ENCODE results near the gene H2AZ2. TPM values are rescaled to one million over a fixed set of nuclear protein-coding genes. Genes with fewer than 3 reads are reported as not detected.
A peak's percentile ranks its signal among the peaks of the same experiment; 100 is the strongest.
"Not testable (repeated sequence)": the region's sequence is repeated elsewhere in the genome, so short reads cannot be mapped to it uniquely, and the experiment has no call there.

H2AZ2 gene
- polyA plus RNA-seq, 5 donors = 178 to 285 (median 226) TPM

- DNase-seq = no peak
Observed at GRCh38 chr7:44875241-44875640, 27.4 kb upstream of the H2AZ2 start.

DNA sequence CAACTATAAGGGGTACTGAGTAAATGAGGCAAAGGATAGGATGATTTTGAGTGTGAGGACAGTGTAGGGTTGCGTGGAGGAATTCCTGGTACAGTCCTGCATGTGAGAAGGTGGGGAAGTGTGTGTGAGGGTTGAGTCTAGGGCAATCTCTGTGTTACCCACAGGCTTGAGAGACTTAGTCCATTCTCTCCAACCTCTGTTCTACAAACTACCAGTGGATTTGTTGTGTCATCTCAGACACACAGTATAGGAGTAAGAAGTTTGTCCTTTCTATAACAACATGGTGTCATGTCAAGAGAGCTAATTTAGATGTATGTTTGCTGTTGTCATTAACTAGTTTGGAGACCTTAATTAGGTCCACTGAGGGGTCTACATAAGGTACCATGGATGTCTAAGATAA lies 24.9 kb upstream of the H2AZ2 start:
- no peak for DNase-seq

- not testable (repeated sequence) for DNase-seq
Observed at GRCh38 chr7:44871918-44872317, 24.0 kb upstream of the H2AZ2 start.

GRCh38 chr7:44870780-44871179 lies 22.9 kb upstream of the H2AZ2 start:
- DNase-seq = not testable (repeated sequence)

- DNase-seq = not testable (repeated sequence)
Observed at GRCh38 chr7:44870336-44870735, 22.4 kb upstream of the H2AZ2 start.

GRCh38 chr7:44867073-44867995 lies 19.4 kb upstream of the H2AZ2 start:
- no peak for DNase-seq

GRCh38 chr7:44861949-44862348 lies 14.1 kb upstream of the H2AZ2 start:
- not testable (repeated sequence) for DNase-seq

GRCh38 chr7:44858161-44858560 lies 10.3 kb upstream of the H2AZ2 start:
- DNase-seq = no peak

GRCh38 chr7:44854644-44855364 lies 6.9 kb upstream of the H2AZ2 start:
- no peak for DNase-seq

DNA sequence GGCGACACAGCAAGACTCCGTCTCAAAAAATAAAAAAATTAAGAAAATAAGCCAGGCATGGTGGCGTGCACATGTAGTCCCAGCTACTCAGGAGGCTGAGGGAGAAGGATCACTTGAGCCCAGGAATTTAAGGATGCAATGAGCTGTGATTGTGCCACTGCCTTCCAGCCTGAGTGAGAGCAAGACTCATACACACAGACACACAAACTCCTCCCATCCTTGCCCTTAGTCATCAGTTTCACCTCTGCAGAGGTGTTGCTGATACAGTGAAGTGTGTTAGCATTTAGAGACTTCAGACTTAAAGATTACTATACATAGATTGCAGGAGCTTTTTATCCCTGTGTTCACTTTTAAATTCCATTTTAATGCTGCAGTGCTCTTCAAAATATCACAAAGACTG lies 5.5 kb upstream of the H2AZ2 start:
- DNase-seq = no peak

DNA sequence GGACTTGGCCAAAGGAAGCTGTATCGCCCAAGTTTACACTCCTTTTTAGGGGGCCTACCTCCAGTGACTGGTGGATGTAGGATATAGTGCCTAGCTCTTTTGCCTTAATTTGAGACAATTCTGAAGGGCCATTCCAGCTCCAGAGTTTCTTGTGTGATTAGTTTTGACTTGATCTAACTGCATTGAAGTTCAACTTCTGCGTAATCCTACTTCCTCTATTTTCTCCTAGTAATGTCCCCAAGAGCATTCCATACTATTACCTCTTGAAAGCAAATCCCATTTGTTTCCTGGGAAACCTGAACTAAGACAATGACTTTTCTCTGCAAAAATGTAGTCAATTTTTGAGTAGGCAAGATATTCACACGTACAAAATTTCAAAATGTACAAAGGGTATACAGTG lies 4.7 kb upstream of the H2AZ2 start:
- no peak for DNase-seq

- DNase-seq = no peak
Observed at GRCh38 chr7:44849885-44850544, 2.1 kb upstream of the H2AZ2 start.

DNA sequence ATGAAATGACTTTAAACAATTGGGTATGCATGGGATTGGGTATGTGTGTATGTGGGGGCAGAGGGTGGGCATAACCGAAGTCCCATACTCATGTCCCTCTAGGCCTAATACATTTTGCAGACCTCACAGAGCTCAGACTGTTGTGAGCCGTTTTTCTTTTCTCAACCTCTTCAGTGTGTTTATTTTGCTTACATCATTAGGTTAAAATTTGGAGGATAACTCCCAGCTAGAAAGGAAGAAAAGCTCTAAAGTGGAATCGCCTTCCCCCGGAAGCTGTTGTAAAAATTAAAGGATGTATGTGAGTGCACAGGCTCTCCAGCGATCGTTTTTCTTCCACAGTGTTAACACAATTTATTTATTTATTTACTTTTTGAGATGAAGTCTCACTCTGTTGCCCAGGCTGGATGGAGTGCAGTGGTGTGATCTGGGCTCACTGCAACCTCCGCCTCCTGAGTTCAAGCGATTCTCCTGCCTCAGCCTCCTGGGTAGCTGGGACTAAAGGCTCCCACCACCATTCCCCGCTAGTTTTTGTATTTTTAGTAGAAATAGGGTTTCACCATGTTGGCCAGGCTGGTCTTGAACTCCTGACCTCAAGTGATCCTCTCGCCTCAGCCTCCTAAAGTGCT lies 1.5 kb upstream of the H2AZ2 start:
- no peak for DNase-seq

- DNase-seq = peak; percentile 89 to 90
Observed at GRCh38 chr7:44847509-44847919, 373 bp downstream of the H2AZ2 start.

DNA sequence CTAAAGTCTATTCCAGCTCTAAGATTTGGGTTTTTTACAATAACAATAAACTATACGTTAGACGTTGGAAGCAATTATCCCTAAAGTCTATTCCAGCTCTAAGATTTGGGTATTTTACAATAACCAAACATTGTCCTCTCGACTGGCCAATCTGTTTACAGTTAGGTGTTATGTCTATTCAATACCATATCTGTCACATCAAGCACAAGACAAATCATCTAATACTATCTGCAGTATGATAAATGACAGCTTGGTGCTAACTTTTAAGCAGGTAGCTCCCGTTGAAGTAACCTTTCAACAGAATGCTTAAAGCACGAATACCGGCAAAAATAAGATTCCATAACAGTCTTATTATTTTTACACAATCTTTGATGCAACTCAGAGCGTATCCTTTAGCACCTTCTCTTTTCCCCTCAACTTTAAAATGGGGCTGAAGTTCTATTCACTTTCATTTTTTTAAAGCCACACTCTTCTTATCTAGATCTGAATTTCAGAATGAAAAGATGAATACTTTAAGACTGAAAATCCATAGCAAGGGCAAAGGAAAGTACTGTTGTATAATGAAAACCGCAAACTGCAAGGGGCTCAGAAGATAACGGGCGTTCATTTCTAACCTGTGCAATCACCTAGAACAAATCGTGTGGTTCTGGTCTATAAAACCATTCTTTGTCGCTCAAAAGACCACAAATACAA lies 925 bp downstream of the H2AZ2 start:
- DNase-seq = no peak

- not testable (repeated sequence) for DNase-seq
Observed at GRCh38 chr7:44846390-44846789, 1.5 kb downstream of the H2AZ2 start.

DNA sequence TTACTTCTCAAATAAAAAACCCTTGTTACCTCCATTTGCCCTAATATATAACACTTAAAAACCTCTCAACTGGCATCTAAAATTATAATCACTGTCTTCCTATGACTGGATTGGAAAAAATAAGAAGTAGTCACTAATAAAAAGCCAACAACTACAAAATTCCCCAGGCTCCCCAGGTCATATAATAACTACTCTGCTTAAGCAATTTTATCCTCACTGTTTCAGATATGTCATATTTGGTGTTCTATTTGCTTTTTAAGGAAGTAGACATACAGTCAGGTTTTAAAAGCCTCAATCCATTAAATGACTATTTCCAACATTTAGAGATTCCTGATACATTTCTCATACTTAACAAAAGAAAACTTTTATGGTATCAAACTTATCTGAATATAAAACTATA lies 2.4 kb downstream of the H2AZ2 start:
- DNase-seq = no peak

GRCh38 chr7:44843440-44843839 lies 4.4 kb downstream of the H2AZ2 start:
- DNase-seq = not testable (repeated sequence)

- not testable (repeated sequence) for DNase-seq
Observed at GRCh38 chr7:44842675-44843074, 5.2 kb downstream of the H2AZ2 start.

- no peak for DNase-seq
Observed at GRCh38 chr7:44838751-44839150, 9.1 kb downstream of the H2AZ2 start.

DNA sequence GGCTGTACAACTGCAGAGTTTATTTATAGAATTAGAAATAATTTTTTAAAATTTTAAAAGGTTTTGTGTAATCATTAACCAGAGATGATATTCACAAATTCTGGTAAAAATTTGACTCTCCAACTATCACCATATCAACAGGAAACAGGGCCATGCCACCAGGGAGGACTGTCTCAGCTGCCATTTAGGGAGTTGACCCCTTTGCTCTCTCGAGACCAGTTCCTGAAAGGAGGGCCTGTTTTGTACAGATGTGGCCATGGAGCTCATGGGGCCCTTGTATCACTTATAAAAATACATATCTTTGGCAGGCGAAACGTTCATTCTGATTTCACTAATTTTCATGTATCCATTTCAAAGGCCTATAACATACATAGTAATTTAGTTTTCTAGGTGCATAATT lies 20.3 kb downstream of the H2AZ2 start:
- DNase-seq = no peak
